ENCODE data around the gene SCRG1.

Gene SCRG1

GRCh38 chr4:173391701-173392100, 7.2 kb downstream of the SCRG1 start:
- no peak overlapping the region for H3K4me3 ChIP-seq (ENCODE audit: low read length)
- TF ChIP-seq ZNF274 (IDR thresholded peaks at IDR 0.05; ENCODE audit: low read depth, low read length), result no peak

- no peak for TF ChIP-seq ZNF274 (IDR thresholded peaks at IDR 0.05; ENCODE audit: low read depth, low read length)
- no peak overlapping the region for H3K4me3 ChIP-seq (ENCODE audit: low read length)
Measured at GRCh38 chr4:173386751-173387150, 12.2 kb downstream of the SCRG1 start.

- no peak for TF ChIP-seq ZNF274 (IDR thresholded peaks at IDR 0.05; ENCODE audit: low read depth, low read length)
- H3K4me3 ChIP-seq (ENCODE audit: low read length), result no peak overlapping the region
Measured at GRCh38 chr4:173382349-173382748, 16.6 kb downstream of the SCRG1 start.

- TF ChIP-seq ZNF274 (IDR thresholded peaks at IDR 0.05; ENCODE audit: low read depth, low read length), result no peak
- H3K4me3 ChIP-seq (ENCODE audit: low read length), result no peak overlapping the region
Measured at GRCh38 chr4:173381610-173382009, 17.3 kb downstream of the SCRG1 start.

GRCh38 chr4:173380987-173381386, 17.9 kb downstream of the SCRG1 start:
- no peak overlapping the region for H3K4me3 ChIP-seq (ENCODE audit: low read length)
- no peak for TF ChIP-seq ZNF274 (IDR thresholded peaks at IDR 0.05; ENCODE audit: low read depth, low read length)

GRCh38 chr4:173379929-173380328, 19.0 kb downstream of the SCRG1 start:
- no peak for TF ChIP-seq ZNF274 (IDR thresholded peaks at IDR 0.05; ENCODE audit: low read depth, low read length)
- no peak overlapping the region for H3K4me3 ChIP-seq (ENCODE audit: low read length)

GRCh38 chr4:173374588-173374987, 24.3 kb downstream of the SCRG1 start:
- TF ChIP-seq ZNF274 (IDR thresholded peaks at IDR 0.05; ENCODE audit: low read depth, low read length), result no peak
- H3K4me3 ChIP-seq (ENCODE audit: low read length), result no peak overlapping the region

- no peak for TF ChIP-seq ZNF274 (IDR thresholded peaks at IDR 0.05; ENCODE audit: low read depth, low read length)
- H3K4me3 ChIP-seq (ENCODE audit: low read length), result peak overlapping the region; percentile 60
Measured at GRCh38 chr4:173371292-173372192, 27.4 kb downstream of the SCRG1 start.

GRCh38 chr4:173370477-173371291, 28.2 kb downstream of the SCRG1 start, which contains the start of gene SAP30:
TSS of gene SAP30 (plus strand) at chr4:173370954. CDS start at chr4:173371183, 229 bp downstream.
- peak within 1 kb of the TSS; percentile 98 for H3K4me3 ChIP-seq (ENCODE audit: low read length)
- TF ChIP-seq ZNF274 (IDR thresholded peaks at IDR 0.05; ENCODE audit: low read depth, low read length), result no peak

GRCh38 chr4:173370130-173370476, 28.8 kb downstream of the SCRG1 start:
- H3K4me3 ChIP-seq (ENCODE audit: low read length), result peak overlapping the region; percentile 98
- no peak for TF ChIP-seq ZNF274 (IDR thresholded peaks at IDR 0.05; ENCODE audit: low read depth, low read length)

GRCh38 chr4:173367946-173368345, 31.0 kb downstream of the SCRG1 start:
- no peak overlapping the region for H3K4me3 ChIP-seq (ENCODE audit: low read length)
- TF ChIP-seq ZNF274 (IDR thresholded peaks at IDR 0.05; ENCODE audit: low read depth, low read length), result no peak

- no peak overlapping the region for H3K4me3 ChIP-seq (ENCODE audit: low read length)
- no peak for TF ChIP-seq ZNF274 (IDR thresholded peaks at IDR 0.05; ENCODE audit: low read depth, low read length)
Measured at GRCh38 chr4:173367285-173367684, 31.6 kb downstream of the SCRG1 start.

GRCh38 chr4:173365359-173365996, 33.4 kb downstream of the SCRG1 start:
- no peak overlapping the region for H3K4me3 ChIP-seq (ENCODE audit: low read length)
- TF ChIP-seq ZNF274 (IDR thresholded peaks at IDR 0.05; ENCODE audit: low read depth, low read length), result no peak

- H3K4me3 ChIP-seq (ENCODE audit: low read length), result no peak overlapping the region
Measured at GRCh38 chr4:173362666-173363065, 36.2 kb downstream of the SCRG1 start.

More at GRCh38 chr4:173362666-173363065, 36.2 kb downstream of the SCRG1 start:
- TF ChIP-seq ZNF274 (IDR thresholded peaks at IDR 0.05; ENCODE audit: low read depth, low read length), result no peak
